Endodermal cell (in vitro differentiated cells): ENCODE data around the gene KATNB1. TPM values are rescaled to one million over a fixed set of nuclear protein-coding genes. Genes with fewer than 3 reads are reported as not detected.

ENCODE experiments used
- DNase-seq: peaks from one replicate; pipeline ENCODE4 v3.0.0-alpha.2; 2017
- H3K27ac ChIP-seq: 2 replicates; pipeline ENCODE4 v1.5.1; 2013; ENCODE audit warnings: mild to moderate bottlenecking, low read depth, low read length, moderate library complexity
- H3K27me3 ChIP-seq: 2 replicates; pipeline ENCODE4 v1.6.1; 2013; ENCODE audit warnings: mild to moderate bottlenecking, low read length, moderate library complexity; ENCODE audit not compliant: insufficient read depth, control insufficient read depth, poor library complexity, severe bottlenecking
- H3K36me3 ChIP-seq: 2 replicates; pipeline ENCODE4 v1.7.0; 2013; ENCODE audit warnings: mild to moderate bottlenecking, low read length, moderate library complexity; ENCODE audit not compliant: control insufficient read depth, insufficient read depth
- H3K4me1 ChIP-seq: one replicate; pipeline ENCODE4 v1.7.0; 2013; ENCODE audit warnings: low read length; ENCODE audit not compliant: control insufficient read depth, insufficient read depth
- H3K4me3 ChIP-seq: 2 replicates; pipeline ENCODE4 v1.5.1; 2013; ENCODE audit warnings: mild to moderate bottlenecking, low read length, moderate library complexity
- H3K9ac ChIP-seq: 2 replicates; pipeline ENCODE4 v1.6.1; 2013; ENCODE audit warnings: mild to moderate bottlenecking, low read length, moderate library complexity; ENCODE audit not compliant: poor library complexity, severe bottlenecking; ENCODE audit errors: extremely low read depth
- H3K9me3 ChIP-seq: 2 replicates; pipeline ENCODE4 v1.6.1; 2013; ENCODE audit warnings: mild to moderate bottlenecking, low read length, moderate library complexity; ENCODE audit not compliant: control insufficient read depth
- H3K27ac Mint-ChIP-seq: 2 replicates; pipeline ENCODE4 v1.8.0; 2020; ENCODE audit warnings: mixed read lengths
- H3K27me3 Mint-ChIP-seq: 2 replicates; pipeline ENCODE4 v1.8.0; 2021; ENCODE audit warnings: mild to moderate bottlenecking, mixed read lengths; ENCODE audit not compliant: insufficient read depth
- H3K36me3 Mint-ChIP-seq: 2 replicates; pipeline ENCODE4 v1.8.0; 2020; ENCODE audit warnings: low read depth, mixed read lengths
- H3K4me1 Mint-ChIP-seq: 2 replicates; pipeline ENCODE4 v1.8.0; 2020; ENCODE audit warnings: mixed read lengths
- H3K4me3 Mint-ChIP-seq: 2 replicates; pipeline ENCODE4 v1.8.0; 2020; ENCODE audit warnings: mild to moderate bottlenecking, moderate library complexity, mixed read lengths
- H3K9me3 Mint-ChIP-seq: 2 replicates; pipeline ENCODE4 v1.8.0; 2020; ENCODE audit warnings: mild to moderate bottlenecking, mixed read lengths
- whole genome bisulfite sequencing, 2 experiments: methylation state at CpG; one replicate each; pipeline versions ENCODE4 v1.1.5 to v1.1.7; 2013; ENCODE audit warnings: missing lambda C conversion rate in 2 of 2, mixed read lengths in 1 of 2; ENCODE audit not compliant: insufficient coverage in 1 of 2, insufficient read length in 1 of 2; 5-methylcytosine and 5-hydroxymethylcytosine counted together
- microRNA-seq: library from miRNA; unstranded; fragments of <30 nt; microRNA quantifications from one replicate; pipeline ENCODE4 v1.2.0, GENCODE V29; 2020; ENCODE audit warnings: borderline microRNAs expressed
- total RNA-seq, 2 donors: library from RNA; stranded (reverse); fragmentation: NEBNext Ultra II Directional in 1 of 2; extraction: Animal tissue kit (Norgen Biotek cat#: 25700) in 1 of 2; gene quantifications; 2 replicates in 1 of 2; 3 replicates in 1 of 2; pipeline ENCODE4 v1.2.1, GENCODE V29; 2021
- TF ChIP-seq, protein P1 (sequence below): fragments of 200-600 bp; sonication (generic); conservative IDR thresholded peaks from 2 replicates; pipeline ENCODE4 v1.5.0; 2021; ENCODE audit warnings: antibody characterized with exemption, mild to moderate bottlenecking

The KATNB1 gene
- total RNA-seq, 2 donors from 2014 or later = 26.1 to 32.4 TPM

DNA sequence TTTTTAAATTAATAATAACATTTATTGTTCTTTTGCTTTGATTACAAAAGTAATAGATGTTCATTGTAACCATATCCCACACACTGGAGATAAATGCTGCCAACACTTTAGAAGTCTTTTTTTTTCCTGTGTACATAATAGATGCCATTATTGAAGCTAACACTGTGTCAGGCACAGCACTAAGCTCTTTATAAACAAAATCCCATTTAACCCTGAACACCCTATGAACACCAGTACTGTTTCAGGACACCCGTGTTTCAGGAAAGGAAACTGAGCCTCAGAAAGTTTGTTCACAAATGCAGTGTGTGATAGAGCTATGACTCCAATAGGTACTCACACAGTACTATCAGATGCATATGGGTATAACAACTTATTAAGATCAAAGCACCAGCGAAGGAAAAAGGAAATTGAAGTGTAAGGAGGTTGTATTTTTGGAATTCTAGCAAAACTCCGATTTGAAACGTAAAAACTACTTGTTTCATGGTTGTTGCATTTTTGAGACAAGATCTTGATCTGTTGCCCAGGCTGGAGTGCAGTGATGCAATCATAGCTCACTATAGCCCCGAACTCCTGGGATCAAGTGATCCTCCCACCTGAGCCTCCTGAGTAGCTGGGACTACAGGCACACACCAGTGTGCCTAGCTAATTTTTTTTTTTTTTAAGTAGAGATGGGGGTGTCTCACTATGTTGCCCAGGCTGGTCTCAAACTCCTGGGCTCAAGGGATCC lies 68.7 kb downstream of the KATNB1 start:
- Histone ChIP-seq H3K36me3 (no peaks in the 10 kb centered on the region), H3K9me3 (no peaks in the 10 kb centered on the region), H3K4me1 (peaks cover 27% of the 10 kb centered on the region), H3K9ac (no peak overlapping the region), H3K4me3 (no peak overlapping the region), H3K27me3 (no peaks in the 10 kb centered on the region), H3K27ac (no peak overlapping the region)
- Mint-ChIP-seq H3K36me3 (no peaks in the 10 kb centered on the region), H3K4me1 (peaks cover 50% of the 10 kb centered on the region), H3K27ac (no peak overlapping the region), H3K4me3 (no peak overlapping the region), H3K27me3 (no peaks in the 10 kb centered on the region), H3K9me3 (no peaks in the 10 kb centered on the region)
- TF ChIP-seq, protein P1, sequence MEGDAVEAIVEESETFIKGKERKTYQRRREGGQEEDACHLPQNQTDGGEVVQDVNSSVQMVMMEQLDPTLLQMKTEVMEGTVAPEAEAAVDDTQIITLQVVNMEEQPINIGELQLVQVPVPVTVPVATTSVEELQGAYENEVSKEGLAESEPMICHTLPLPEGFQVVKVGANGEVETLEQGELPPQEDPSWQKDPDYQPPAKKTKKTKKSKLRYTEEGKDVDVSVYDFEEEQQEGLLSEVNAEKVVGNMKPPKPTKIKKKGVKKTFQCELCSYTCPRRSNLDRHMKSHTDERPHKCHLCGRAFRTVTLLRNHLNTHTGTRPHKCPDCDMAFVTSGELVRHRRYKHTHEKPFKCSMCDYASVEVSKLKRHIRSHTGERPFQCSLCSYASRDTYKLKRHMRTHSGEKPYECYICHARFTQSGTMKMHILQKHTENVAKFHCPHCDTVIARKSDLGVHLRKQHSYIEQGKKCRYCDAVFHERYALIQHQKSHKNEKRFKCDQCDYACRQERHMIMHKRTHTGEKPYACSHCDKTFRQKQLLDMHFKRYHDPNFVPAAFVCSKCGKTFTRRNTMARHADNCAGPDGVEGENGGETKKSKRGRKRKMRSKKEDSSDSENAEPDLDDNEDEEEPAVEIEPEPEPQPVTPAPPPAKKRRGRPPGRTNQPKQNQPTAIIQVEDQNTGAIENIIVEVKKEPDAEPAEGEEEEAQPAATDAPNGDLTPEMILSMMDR = no peak
- WGBS, 2 experiments = 97 to 100% methylated on average over 3 to 5 of the region's 5 CpGs
- no peak for DNase-seq

DNA sequence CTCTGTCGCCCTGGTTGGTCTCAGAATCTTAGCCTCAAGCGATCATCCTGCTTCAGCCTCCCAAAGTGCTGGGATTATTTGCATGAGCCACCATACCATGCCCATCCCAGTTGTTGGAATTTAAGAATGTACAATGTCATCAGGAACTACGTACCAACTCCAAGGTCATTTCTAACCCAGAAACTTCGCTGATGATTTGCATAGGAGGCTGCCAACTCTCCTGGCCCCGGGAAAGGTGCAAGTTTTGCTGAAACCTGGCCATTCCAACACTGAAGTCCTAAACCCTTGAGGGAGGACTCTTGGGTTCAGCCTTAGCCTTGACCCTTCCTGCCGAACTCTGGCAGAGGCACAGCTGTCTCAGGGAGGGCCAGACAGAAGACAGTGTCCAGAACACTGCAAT lies 69.6 kb downstream of the KATNB1 start:
- DNase-seq = no peak
- H3K4me3 Mint-ChIP-seq = no peak overlapping the region
- H3K4me1 ChIP-seq = peaks cover 27% of the 10 kb centered on the region
- H3K36me3 Mint-ChIP-seq = no peaks in the 10 kb centered on the region
- TF ChIP-seq, protein P1 = no peak
- H3K27ac ChIP-seq = no peak overlapping the region
- H3K9ac ChIP-seq = no peak overlapping the region
- H3K9me3 ChIP-seq = no peaks in the 10 kb centered on the region
- no peaks in the 10 kb centered on the region for H3K27me3 ChIP-seq
- no peak overlapping the region for H3K4me3 ChIP-seq
- H3K9me3 Mint-ChIP-seq = no peaks in the 10 kb centered on the region
- H3K4me1 Mint-ChIP-seq = peaks cover 51% of the 10 kb centered on the region
- H3K27ac Mint-ChIP-seq = no peak overlapping the region
- no peaks in the 10 kb centered on the region for H3K36me3 ChIP-seq
- WGBS, 2 experiments = 94 to 98% methylated on average over 6 of the region's 6 CpGs
- no peaks in the 10 kb centered on the region for H3K27me3 Mint-ChIP-seq

Small RNAs within 50 kb of the gene (microRNA-seq; reads per million reads assigned to microRNA genes)
- gene MIR6772 = not detected

Other genes with a start within 250 kb of the KATNB1 start
- 10 to 100 TPM; 17.9 to 22.1 TPM for gene DOK4, start 249.3 kb upstream of the KATNB1 start, total RNA-seq
- 1 to 10 TPM; 6.7 to 9.8 TPM for gene CCDC102A, start 199.2 kb upstream of the KATNB1 start, total RNA-seq
- 1 to 10 TPM; 3.6 to 4.8 TPM for gene ADGRG5, start 193.1 kb upstream of the KATNB1 start, total RNA-seq
- gene ADGRG1, start 107.1 kb upstream of the KATNB1 start, total RNA-seq = under 1 TPM; 0.64 TPM
- not detected for gene ADGRG3, start 67.5 kb upstream of the KATNB1 start, total RNA-seq
- 1 to 10 TPM; 1.6 to 1.8 TPM for gene DRC7, start 41.0 kb upstream of the KATNB1 start, total RNA-seq
- gene KIFC3, start 66.7 kb downstream of the KATNB1 start, total RNA-seq = 10 to 100 TPM; 39.2 to 39.3 TPM
- under 1 TPM; 0.29 to 0.60 TPM for gene CNGB1, start 235.4 kb downstream of the KATNB1 start, total RNA-seq